Stimulated activated CD8-positive, alpha-beta memory T cell treated with anti-CD3 and anti-CD28 coated beads, Interleukin-15, amount 100 ng/mL, for 1 hour (primary cell): ENCODE measurements around the gene SLC16A12.
"Not testable (repeated sequence)": the region's sequence is repeated elsewhere in the genome, so short reads cannot be mapped to it uniquely, and the experiment has no call there.

Source experiments
- DNase-seq: peaks from one replicate; pipeline ENCODE4 v3.0.0-alpha.2; 2020; ENCODE audit warnings: low read depth

SLC16A12 gene

DNA sequence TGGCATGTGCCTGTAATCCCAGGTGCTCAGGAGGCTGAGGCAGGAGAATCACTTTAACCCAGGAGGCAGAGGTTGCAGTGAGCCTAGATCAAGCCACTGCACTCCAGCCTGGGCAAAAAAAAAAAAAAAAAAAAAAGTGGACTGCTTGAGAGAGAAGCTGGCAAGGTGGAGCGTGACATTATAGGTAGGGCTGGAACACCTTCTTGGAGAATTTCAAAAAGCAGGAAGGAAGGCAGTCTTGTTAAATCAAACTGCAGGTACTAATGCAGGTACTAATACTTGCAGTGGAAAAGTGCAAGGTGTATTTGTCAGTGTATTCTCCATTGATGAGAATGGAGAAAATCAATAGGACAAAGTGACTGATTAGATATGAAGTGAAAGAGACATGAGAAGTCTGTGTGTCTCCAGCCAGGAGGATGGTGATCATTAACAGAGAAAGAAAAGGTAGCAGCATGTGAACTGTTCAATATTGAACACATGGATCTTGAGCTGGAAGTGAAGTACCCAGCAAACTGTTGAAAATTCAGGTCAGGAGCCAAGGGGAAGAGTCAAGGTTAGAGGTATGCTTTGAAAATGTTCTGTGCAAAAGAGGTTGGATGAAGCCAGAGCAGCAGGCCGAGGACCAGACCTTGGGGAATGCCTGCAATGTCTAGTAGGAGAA lies 12.6 kb upstream of the SLC16A12 start:
- DNase-seq: no peak

DNA sequence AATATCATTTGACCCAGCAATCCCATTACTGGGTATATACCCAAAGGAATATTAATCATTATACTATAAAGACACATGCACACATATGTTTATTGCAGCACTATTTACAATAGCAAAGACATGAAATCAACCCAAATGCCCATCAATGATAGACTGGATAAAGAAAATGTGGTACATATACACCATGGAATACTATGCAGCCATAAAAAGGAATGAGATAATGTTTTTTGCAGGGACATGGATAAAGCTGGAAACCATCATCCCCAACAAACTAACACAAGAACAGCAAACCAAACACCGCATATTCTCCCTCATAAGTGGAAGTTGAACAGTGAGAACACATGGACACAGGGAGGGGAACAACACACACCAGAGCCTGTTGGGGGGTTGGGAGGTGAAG lies 11.3 kb upstream of the SLC16A12 start:
- not testable (repeated sequence) for DNase-seq

DNA sequence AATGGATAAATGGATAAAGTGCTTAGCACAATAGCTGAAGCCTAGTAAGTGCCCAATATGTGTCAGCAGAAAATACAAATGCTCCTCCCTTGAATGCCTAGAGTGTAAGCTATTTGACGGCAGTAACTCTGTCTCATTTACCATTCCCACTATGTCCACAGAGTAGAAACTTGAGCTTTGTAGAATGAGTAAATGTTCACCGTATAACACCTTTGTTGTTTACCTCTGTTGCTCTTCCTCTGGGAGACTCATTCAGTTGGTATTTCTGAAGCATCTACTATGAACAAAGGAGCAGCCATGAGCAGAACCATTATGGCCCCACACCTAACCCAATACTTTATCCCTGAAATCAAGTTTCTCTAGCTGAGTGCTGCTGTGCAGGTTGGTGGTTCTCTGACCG lies 8.4 kb upstream of the SLC16A12 start:
- no peak for DNase-seq

DNA sequence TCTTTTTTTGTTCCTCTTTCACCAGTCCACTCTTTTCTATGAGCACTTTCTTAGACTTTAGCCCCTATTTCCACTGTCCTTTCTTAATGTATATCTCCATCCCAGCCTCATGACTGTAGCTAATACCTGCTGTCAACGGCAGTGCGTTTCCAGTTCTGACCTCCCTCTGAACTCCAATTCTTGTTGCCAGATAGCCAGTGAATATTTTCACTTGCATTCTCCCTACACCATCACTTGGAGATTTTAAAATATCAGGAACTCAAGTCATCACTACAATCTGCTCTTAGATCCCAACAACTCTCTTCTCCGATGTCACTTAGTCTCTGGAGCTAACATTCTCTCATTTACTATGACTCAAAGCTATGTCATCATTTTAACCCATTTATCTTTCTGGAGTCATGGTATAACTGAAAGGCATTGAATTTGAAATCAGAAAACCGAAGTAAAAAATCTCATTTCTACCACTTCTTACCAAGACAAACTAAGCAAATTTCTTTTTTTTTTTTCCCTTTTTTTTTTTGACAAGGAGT lies 5.1 kb upstream of the SLC16A12 start:
- no peak for DNase-seq

DNA sequence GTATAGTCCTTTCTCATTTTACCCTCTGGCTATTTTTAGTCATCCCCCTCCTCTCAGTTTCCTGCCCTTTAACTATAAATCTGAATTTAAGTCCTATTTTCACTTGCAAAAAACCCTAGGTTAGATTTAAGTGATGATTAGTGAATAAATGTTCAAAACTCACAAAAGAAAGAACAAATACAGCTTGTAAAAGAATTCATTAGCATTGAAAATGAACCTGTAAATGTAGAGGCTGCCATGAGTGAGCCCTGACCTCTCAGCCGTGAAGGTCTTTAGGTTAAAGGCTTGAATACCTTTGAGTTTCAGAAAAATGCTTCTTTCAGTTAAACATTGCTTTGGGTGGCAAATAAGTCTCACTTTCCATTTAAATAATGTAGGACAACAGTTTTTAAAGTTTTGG lies 2.0 kb upstream of the SLC16A12 start:
- no peak for DNase-seq

DNA sequence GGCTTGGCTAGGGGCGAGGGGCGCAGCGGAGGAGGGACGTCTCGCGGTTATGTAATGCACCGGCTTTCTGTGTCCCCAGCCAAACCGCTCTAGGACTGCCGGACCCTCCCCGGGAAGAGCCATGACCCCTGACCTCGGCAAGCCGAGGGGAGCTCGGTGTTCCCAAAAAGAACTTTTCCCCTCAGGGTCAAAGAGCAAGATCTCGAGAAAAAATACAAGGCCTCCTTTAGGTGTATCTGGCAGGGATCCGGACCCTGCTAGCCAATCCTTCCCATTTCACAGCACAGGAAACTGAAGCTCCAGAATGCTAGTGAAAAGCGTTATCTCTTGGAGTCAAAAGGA lies 590 bp upstream of the SLC16A12 start:
- no peak for DNase-seq

DNA sequence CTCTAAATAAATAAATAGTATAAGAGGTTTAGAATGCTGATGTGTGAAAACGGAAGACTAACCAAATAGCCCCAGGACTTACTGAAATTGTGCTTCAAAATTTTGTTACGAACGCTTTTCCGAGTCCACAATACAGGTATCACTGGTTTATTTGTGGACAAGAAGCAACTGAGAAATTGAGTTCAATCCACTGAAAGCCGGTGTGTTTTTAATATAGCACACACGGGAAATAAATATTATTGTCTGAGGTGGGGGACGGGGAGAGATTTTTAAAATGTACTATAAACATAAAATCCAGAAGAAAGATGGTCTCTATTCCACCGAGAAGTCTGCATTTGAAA lies 598 bp downstream of the SLC16A12 start:
- no peak for DNase-seq

DNA sequence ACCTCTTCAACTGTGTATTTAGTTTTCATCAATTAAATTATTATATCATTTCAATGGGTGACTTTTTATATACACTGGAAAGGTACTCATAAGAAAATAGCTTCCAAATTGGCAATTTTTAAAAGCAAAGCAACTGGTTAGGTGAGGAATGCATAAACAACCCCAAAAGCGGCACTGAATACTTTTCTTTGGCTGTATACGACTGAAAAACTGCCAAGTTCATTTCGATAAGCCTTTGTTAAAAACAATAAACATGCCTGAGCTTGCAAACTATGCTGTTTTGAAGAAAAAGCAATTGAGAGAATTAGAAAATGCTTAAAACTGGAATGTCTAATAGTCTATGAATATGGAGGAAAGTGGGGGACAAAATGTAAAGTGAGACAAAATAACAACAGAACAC lies 2.9 kb downstream of the SLC16A12 start:
- DNase-seq: no peak

DNA sequence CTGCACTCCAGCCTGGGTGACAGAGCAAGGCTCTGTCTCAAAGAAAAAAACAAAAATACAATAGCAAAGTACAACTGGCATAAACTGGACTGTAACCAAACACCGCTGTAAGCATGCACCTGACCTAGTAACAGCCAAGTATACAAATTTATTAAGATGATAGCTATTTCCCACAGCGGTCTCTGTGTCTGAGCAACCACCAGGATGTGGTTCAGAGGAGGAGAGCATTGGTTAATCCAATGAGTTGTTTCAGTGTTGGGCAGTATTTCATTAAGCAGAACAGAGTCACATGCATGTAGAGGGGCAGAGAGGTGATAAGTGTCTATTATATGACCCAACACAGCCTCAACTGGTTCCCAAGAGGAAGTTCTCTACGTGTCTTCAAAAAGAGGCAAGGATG lies 4.0 kb downstream of the SLC16A12 start:
- no peak for DNase-seq

DNA sequence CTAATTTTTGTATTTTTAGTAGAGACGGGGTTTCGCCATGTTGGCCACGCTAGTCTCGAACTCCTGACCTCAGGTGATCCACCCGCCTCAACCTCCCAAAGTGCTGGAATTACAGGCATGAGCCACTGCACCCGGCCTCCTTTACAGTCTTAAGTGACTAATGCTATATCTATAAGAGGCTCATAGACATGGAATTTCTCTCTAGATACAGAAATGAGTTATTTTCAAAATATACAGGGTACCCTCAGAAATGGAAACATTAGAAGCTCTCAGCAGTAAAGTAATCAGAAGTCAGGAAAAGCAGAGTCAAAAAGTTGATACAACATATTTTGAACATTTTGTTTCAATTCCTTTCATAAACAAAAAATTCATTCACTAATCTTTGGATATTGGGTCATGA lies 5.7 kb downstream of the SLC16A12 start:
- DNase-seq: not testable (repeated sequence)

DNA sequence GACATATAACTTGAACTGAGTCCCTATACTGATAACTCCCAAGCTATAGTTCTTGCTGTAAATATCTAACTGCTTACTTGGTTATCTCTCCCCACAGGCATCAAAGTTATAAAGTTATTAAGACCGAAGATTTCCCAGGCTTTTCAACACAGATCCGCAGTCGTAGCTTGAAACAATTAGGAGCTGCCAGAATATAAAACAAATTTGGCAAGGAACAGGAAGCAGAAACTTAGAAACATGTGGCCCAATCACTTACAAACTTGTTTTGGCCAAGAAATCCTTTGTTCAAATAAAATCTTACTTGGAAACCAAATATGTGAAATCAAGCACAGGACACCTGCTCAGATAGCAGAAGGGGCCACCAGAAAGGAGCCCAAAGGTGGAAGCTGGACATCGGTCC lies 9.0 kb downstream of the SLC16A12 start:
- no peak for DNase-seq

DNA sequence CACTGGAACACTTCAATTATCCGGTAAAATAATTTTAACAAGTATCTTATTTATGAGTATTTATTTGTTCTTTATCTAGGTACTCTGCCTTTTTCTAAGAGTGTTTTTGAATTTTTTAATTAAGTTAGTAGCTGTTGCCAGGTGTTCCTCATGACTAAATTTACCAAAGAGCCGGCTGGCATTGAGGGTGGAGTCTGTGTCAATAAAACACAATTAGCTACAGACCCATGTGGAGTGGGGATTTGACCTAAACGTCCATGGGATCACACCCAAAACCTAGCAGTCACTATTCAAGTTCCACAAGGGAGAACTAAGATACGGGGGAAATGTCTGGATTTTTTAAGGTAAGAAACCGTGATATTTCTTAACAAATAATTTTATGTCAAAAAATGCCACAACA lies 9.8 kb downstream of the SLC16A12 start:
- no peak for DNase-seq

DNA sequence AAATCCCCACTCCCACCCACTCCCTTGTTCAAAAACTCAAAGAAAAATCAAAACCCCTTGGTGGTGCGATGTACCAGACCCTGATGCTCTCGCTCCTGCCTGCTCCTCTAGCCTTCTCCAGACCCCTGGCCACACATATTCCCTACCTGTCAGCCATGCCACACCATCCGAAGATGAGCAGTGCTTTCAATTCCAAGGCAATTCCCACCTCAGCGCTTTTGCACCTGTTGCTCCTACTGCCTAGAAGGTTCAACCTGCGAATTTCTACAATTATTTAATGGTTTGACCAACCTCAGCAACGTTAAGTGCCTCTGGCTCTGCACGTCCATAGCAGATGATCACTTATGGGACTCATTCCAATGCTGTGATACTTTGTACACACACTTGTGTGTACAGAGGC lies 11.1 kb downstream of the SLC16A12 start:
- DNase-seq: no peak

DNA sequence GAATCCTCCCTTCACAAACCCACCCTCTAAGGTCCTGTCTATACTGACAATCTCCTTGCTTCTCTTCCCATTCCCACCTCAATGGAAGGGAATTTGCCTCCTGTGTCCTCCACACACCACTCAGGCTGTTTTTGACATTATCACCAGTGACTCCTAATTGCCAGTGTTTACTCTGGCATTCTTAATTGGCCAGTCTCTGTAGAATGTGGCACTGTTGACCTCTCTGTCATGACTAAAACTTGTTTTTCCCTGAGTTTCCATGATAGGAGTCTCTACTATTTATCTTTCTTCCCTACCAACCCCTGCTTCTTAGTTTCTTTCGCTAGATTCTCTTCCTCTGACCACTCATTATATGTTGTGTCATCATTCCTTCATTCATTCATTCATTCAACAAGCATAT lies 12.1 kb downstream of the SLC16A12 start:
- no peak for DNase-seq

DNA sequence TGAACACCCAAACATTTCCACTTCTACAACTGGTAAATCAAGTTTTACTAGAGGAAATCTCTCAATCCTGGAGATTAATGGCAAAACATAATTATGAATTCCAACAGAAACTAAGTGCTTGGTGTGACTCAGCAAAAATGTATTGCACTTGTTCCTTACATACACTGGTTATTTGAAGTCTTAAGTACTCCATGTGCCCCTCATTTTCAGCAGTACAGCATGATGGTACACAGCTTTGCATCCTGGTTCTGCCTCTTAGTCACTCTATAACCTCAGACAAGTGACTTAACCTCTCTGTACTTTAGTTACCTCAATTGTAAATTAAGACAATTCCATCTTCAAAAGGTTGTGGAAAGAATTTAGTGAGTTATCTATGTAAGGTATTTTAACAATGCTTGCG lies 12.9 kb downstream of the SLC16A12 start:
- DNase-seq: no peak

DNA sequence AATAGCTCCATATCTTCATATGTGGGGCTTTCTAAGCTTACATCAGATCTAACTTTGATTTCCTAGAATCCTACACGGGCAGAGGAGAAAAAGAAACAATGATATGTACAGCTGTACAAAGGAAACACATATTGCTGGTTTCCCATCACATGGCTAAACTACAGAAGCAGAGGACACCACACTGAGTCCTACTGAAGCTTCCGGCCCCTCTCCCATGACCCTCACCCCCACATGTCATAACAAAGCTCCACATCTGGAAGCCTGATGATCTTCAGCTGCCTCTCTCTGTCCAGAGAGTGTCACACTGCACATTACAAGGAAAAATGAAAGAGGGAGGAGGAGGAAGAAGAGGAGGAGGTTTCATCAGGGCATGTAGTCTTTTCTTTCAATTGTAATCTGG lies 14.0 kb downstream of the SLC16A12 start:
- no peak for DNase-seq

DNA sequence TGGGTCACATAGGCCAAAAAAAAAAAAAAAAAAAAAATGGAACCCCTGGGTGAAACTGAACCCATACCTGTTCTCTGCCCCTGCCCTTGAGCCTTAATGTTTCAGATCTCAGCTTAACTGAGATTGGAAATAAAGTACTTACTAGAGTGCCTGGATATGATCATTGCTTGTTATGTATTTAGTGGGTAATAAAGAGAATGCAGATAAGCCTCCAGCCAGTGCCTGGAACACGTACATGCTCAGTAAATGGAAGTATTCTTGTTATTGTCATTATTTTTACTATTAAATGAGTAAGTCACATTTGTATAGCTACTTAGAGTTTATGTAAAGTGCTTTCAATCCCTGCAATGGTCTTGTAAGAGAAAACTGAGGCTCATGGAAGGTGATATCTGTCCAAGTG lies 14.7 kb downstream of the SLC16A12 start:
- no peak for DNase-seq

DNA sequence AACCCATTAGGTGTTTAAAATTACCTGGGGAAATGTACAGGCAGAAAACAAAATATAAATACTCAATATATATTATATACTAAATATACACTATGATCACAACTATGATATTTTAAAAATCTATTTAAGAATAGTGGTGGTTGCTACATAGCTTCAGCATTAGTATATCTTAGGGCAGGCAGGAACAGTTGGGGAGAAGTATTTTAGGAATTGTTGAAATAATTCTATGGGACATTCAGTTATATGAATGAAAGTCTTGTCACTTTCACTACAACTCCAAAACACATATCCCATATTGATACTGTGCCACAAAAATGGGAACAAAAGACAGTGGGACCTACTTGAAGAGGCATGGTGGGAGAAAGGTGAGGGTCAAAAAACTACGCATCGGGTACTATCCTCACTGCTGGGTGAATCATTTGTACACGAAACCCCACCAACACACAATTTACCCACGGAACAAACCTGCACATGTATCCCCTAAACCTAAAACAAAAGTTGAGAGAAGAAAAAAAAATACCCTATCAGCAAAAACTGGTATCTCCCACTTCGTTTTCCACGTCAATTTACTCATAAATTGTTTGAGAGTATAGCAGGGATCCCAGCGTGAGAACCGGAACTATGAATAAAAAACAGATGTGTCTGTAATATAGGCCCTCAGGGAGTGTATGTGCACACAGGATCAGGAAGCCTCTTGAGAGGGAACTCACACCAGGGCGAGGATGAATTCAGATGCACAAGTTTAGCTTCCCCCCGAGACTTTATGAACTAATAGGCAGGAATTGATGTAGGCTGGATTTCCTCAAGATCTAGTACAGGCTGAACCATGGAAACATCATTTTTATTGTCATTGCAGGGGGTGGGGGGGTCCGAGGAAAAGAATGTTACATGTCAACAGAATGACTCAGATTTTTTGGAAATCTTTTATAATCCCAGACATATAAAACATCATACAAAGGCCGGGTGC lies 16.2 kb downstream of the SLC16A12 start:
- DNase-seq: no peak

DNA sequence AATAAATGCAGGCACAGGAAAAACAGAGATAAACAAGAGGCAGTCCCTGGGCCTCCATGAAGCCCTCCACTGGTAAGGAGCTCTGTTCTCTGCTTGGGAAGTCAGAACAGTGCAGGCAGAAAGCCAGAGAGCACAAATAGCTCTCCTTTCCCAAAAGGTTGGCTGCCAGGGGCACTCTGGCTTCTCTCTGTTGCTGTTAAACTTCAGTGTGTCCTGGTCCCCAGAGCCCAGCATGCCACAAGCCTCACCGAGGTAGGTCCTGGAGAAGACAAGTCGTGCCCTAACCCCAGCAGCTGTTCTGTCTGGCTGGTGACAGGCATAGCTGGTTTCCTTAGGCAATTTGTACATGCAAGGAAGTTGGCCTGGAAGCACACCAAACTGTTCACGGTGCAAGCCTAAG lies 17.3 kb downstream of the SLC16A12 start:
- DNase-seq: no peak

DNA sequence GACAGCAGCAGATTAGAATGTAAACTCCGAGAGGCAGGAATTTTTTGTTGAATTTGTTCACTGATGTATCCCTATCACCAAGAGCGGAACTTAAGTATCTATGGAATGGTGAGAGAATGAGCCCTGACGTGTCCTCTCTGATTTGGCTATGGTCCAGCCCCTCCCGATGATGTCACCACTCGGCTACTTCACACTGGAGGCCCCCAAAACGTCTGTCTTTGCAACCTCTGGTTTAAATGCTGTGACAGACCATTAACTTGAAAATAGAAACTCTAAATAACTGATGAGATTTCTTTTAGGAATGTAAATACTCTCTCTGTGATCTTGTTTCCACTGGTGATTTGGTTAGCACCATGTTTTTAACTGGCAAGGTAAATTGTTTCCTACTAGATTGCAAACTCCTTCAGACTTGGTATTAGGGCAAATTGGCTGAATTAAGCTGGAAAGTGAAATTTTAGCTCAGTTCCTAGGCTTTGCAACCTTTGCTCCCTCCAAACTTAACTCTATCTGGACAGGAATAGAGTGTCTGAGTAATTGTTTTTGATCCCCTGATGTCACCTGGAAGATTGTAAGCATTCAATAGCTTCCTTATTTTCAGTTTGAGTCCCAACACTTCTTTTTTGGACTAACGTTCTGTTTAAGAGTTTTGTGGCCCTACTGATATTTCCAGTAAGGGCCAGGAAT lies 19.1 kb downstream of the SLC16A12 start:
- DNase-seq: no peak

DNA sequence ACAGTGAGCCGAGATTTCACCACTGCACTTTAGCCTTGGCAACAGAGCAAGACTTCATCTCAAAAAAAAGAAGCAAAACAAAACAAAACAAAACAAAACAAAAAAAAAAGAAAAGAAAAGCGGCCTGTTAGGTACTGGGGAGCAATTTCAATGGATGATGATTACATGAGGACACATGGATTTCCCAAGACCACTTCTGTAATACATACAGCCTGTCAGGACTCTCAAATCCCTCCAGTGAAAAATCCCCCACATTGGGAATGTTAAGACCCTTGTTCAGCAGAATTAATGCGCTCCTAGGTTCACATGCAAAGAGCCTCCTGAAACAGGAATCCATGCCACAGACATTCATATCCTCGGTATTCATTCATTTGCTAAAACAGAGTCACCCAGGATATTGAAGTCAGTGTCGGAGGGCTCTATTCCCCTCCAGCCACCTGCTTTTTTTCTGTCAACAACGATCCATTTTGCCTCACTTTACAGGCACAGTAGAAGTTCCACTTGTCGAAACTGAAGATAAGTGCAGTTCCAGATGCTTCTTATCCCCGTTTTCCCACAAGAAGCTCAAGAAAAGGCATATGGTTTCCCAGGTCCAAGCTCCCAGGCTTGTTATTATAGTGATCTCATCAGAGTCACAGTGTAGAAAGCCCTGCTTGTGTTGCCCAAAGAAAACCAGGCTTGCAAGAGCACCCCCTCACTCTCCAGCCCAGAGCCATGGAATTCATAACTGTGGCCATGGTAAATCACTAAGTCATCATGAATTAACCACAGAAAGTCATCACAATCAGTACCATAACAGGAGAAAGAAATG lies 20.2 kb downstream of the SLC16A12 start:
- no peak for DNase-seq

DNA sequence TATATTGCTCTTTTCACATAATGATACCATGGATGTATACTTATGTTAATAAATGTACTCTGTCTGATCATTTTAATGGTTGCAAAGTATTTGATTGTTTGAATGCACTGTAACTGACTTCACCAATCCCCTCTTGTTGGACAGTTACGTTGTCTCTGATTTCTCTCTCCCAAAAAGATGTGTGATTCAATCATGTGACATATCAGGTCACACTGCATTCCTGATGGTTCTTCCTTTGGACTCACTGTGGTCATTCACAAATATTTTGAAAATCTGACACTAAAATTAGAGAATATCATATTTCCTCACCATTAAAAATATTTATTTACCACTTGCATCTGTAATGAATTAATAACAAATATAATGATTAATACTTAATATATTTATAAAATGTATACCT lies 22.2 kb downstream of the SLC16A12 start:
- DNase-seq: no peak
